H7 (cell line): Measurements from ENCODE around the gene FAM90A26. TPM values are rescaled to one million over a fixed set of nuclear protein-coding genes. Genes with fewer than 3 reads are reported as not detected.

Experiments used
- total RNA-seq: library from RNA; depleted of rRNA; stranded (reverse); fragments of >200 nt; shearing (Covaris generic); gene quantifications from 2 replicates; pipeline ENCODE4 v1.2.3, GENCODE V29; 2014; rRNA removed

The FAM90A26 gene
- total RNA-seq, 1 experiment from 2014 or later, result not detected

Other genes with a start within 250 kb of the FAM90A26 start
- gene USP17L10, start 40.2 kb downstream of the FAM90A26 start, total RNA-seq, result not detected in 2 replicates
- gene USP17L11, start 45.0 kb downstream of the FAM90A26 start, total RNA-seq, result not detected in 2 replicates
- gene USP17L12, start 49.7 kb downstream of the FAM90A26 start, total RNA-seq, result not detected in 2 replicates
- not detected in 2 replicates for gene USP17L13, start 54.5 kb downstream of the FAM90A26 start, total RNA-seq
- gene USP17L15, start 64.0 kb downstream of the FAM90A26 start, total RNA-seq, result not detected in 2 replicates
- gene USP17L17, start 73.5 kb downstream of the FAM90A26 start, total RNA-seq, result not detected in 2 replicates
- not detected in 2 replicates for gene USP17L18, start 78.2 kb downstream of the FAM90A26 start, total RNA-seq
- gene USP17L19, start 83.0 kb downstream of the FAM90A26 start, total RNA-seq, result not detected in 2 replicates
- not detected in 2 replicates for gene USP17L20, start 87.7 kb downstream of the FAM90A26 start, total RNA-seq
- gene USP17L21, start 92.5 kb downstream of the FAM90A26 start, total RNA-seq, result not detected in 2 replicates
- not detected in 2 replicates for gene USP17L22, start 97.2 kb downstream of the FAM90A26 start, total RNA-seq
- not detected in 2 replicates for gene USP17L24, start 154.8 kb downstream of the FAM90A26 start, total RNA-seq
- gene USP17L25, start 159.5 kb downstream of the FAM90A26 start, total RNA-seq, result not detected in 2 replicates
- not detected in 2 replicates for gene USP17L26, start 164.2 kb downstream of the FAM90A26 start, total RNA-seq
- not detected in 2 replicates for gene USP17L5, start 169.0 kb downstream of the FAM90A26 start, total RNA-seq
- not detected in 2 replicates for gene USP17L27, start 173.7 kb downstream of the FAM90A26 start, total RNA-seq
- not detected in 2 replicates for gene USP17L28, start 178.5 kb downstream of the FAM90A26 start, total RNA-seq
- not detected in 2 replicates for gene USP17L29, start 183.2 kb downstream of the FAM90A26 start, total RNA-seq
- gene USP17L30, start 192.7 kb downstream of the FAM90A26 start, total RNA-seq, result not detected in 2 replicates